ENCODE results near the gene BORCS5. TPM values are rescaled to one million over a fixed set of nuclear protein-coding genes. Genes with fewer than 3 reads are reported as not detected.

BORCS5 gene
- total RNA-seq, 1 donor = 6.9 TPM

- H3K4me3 ChIP-seq (ENCODE audit: low read depth, low read length) = no peak overlapping the region
- TF ChIP-seq CTCF (IDR thresholded peaks at IDR 0.05; ENCODE audit: insufficient read depth, low read depth, low read length) = no peak
- no peak for DNase-seq (ENCODE audit: low read depth)
Measured at GRCh38 chr12:12473223-12473622, 116.3 kb downstream of the BORCS5 start.

- no peak overlapping the region for H3K4me3 ChIP-seq (ENCODE audit: low read depth, low read length)
- TF ChIP-seq CTCF (IDR thresholded peaks at IDR 0.05; ENCODE audit: insufficient read depth, low read depth, low read length) = no peak
- DNase-seq (ENCODE audit: low read depth) = no peak
Measured at GRCh38 chr12:12474471-12474928, 117.6 kb downstream of the BORCS5 start.

- H3K4me3 ChIP-seq (ENCODE audit: low read depth, low read length) = no peak overlapping the region
- no peak for DNase-seq (ENCODE audit: low read depth)
- no peak for TF ChIP-seq CTCF (IDR thresholded peaks at IDR 0.05; ENCODE audit: insufficient read depth, low read depth, low read length)
Measured at GRCh38 chr12:12474931-12475795, 118.3 kb downstream of the BORCS5 start.

GRCh38 chr12:12476857-12477531 lies 120.1 kb downstream of the BORCS5 start:
- H3K4me3 ChIP-seq (ENCODE audit: low read depth, low read length) = no peak overlapping the region
- TF ChIP-seq CTCF (IDR thresholded peaks at IDR 0.05; ENCODE audit: insufficient read depth, low read depth, low read length) = no peak
- no peak for DNase-seq (ENCODE audit: low read depth)

- no peak for DNase-seq (ENCODE audit: low read depth)
- no peak for TF ChIP-seq CTCF (IDR thresholded peaks at IDR 0.05; ENCODE audit: insufficient read depth, low read depth, low read length)
- H3K4me3 ChIP-seq (ENCODE audit: low read depth, low read length) = no peak overlapping the region
Measured at GRCh38 chr12:12477532-12477890, 120.6 kb downstream of the BORCS5 start.

DNA sequence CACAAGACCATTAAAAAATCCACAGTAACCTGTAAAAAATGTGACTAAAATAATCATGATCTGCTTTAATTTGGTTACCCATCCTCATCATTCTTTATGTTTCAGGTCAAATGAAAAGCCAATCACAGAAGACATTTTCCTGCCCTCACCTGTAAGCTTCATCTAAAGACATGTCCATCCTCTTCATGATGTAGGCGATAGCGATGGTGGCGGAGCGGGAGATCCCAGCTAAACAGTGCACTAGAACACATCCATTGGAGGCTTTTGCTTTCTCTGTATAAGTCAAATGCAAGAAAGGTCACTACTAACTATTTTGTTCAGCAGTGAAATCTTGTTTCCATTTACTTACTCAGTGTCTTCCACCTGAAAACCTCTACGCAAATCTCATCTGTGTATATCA lies 123.2 kb downstream of the BORCS5 start:
- DNase-seq (ENCODE audit: low read depth) = no peak
- TF ChIP-seq CTCF (IDR thresholded peaks at IDR 0.05; ENCODE audit: insufficient read depth, low read depth, low read length) = no peak

More for the DNA sequence above, 123.2 kb downstream of the BORCS5 start:
- H3K4me3 ChIP-seq (ENCODE audit: low read depth, low read length) = no peak overlapping the region

All from fibroblast of villous mesenchyme (primary cell).